Neural progenitor cell (in vitro differentiated cells): ENCODE data around the gene DIDO1. TPM values are rescaled to one million over a fixed set of nuclear protein-coding genes. Genes with fewer than 3 reads are reported as not detected.

Experiments
- DNase-seq: peaks from one replicate; pipeline ENCODE4 v3.0.0-alpha.2; 2016; ENCODE audit warnings: low spot score
- H2AFZ ChIP-seq: fragments of 200-600 bp; sonication (generic); replicated peaks from 2 replicates; pipeline ENCODE4 v1.6.1; 2016; ENCODE audit warnings: antibody characterized with exemption
- H3F3A ChIP-seq: fragments of 200-600 bp; sonication (generic); 2 replicates; pipeline ENCODE4 v1.6.1; 2016; ENCODE audit warnings: antibody characterized with exemption, low read depth
- H3K27ac ChIP-seq: fragments of 200-600 bp; sonication (generic); 2 replicates; pipeline ENCODE4 v1.5.1; 2016; ENCODE audit warnings: mild to moderate bottlenecking
- H3K27me3 ChIP-seq: fragments of 200-600 bp; sonication (generic); 2 replicates; pipeline ENCODE4 v1.6.1; 2016; ENCODE audit warnings: mild to moderate bottlenecking, moderate library complexity
- H3K36me3 ChIP-seq: fragments of 200-600 bp; sonication (generic); 2 replicates; pipeline ENCODE4 v1.5.1; 2016
- H3K4me1 ChIP-seq: fragments of 200-600 bp; sonication (generic); 2 replicates; pipeline ENCODE4 v1.6.1; 2016; ENCODE audit warnings: mixed run types
- H3K4me2 ChIP-seq: fragments of 200-600 bp; sonication (generic); 2 replicates; pipeline ENCODE4 v1.6.1; 2016
- H3K4me3 ChIP-seq: fragments of 200-600 bp; sonication (generic); 2 replicates; pipeline ENCODE4 v1.5.1; 2016
- H3K79me2 ChIP-seq: fragments of 200-600 bp; sonication (generic); 2 replicates; pipeline ENCODE4 v1.6.1; 2016; ENCODE audit warnings: low read depth
- H3K9ac ChIP-seq: fragments of 200-600 bp; sonication (generic); 2 replicates; pipeline ENCODE4 v1.6.1; 2016
- H3K9me3 ChIP-seq: fragments of 200-600 bp; sonication (generic); 2 replicates; pipeline ENCODE4 v1.5.1; 2016; ENCODE audit warnings: low read depth
- H4K20me1 ChIP-seq: fragments of 200-600 bp; sonication (generic); 2 replicates; pipeline ENCODE4 v1.6.1; 2016; ENCODE audit warnings: low read depth
- H3K27ac Mint-ChIP-seq: 3 replicates; pipeline ENCODE4 v1.8.0; 2021; ENCODE audit warnings: mixed read lengths
- H3K27me3 Mint-ChIP-seq: 2 replicates; pipeline ENCODE4 v1.8.0; 2022; ENCODE audit warnings: low read depth, mild to moderate bottlenecking, inconsistent platforms, moderate library complexity, mixed read lengths; ENCODE audit not compliant: insufficient read depth
- H3K36me3 Mint-ChIP-seq: 3 replicates; pipeline ENCODE4 v1.8.0; 2021; ENCODE audit warnings: mixed read lengths
- H3K4me1 Mint-ChIP-seq: 3 replicates; pipeline ENCODE4 v1.8.0; 2021; ENCODE audit warnings: mixed read lengths
- H3K4me3 Mint-ChIP-seq: 3 replicates; pipeline ENCODE4 v1.8.0; 2021; ENCODE audit warnings: mild to moderate bottlenecking, moderate library complexity, mixed read lengths
- H3K9me3 Mint-ChIP-seq: 3 replicates; pipeline ENCODE4 v1.8.0; 2020; ENCODE audit warnings: mixed read lengths
- CTCF ChIP-seq: fragments of 200-600 bp; sonication (generic); IDR thresholded peaks from 2 replicates; pipeline ENCODE4 v1.5.1; 2017; ENCODE audit warnings: antibody characterized with exemption, mild to moderate bottlenecking
- EZH2 ChIP-seq: fragments of 200-600 bp; sonication (generic); IDR thresholded peaks from 2 replicates; pipeline ENCODE4 v1.6.1; 2017; ENCODE audit warnings: antibody characterized with exemption, mild to moderate bottlenecking, moderate library complexity
- EZH2phosphoT487 ChIP-seq: fragments of 200-600 bp; sonication (generic); IDR thresholded peaks from 2 replicates; pipeline ENCODE4 v1.6.1; 2017; ENCODE audit warnings: antibody characterized with exemption
- total RNA-seq: library from RNA; depleted of rRNA; stranded (reverse); fragments of >200 nt; gene quantifications from 2 replicates; pipeline ENCODE4 v1.2.3, GENCODE V29; 2015; ENCODE audit warnings: low replicate concordance

DIDO1 gene
- total RNA-seq, 1 donor from 2014 or later = 64.5 TPM

DNA sequence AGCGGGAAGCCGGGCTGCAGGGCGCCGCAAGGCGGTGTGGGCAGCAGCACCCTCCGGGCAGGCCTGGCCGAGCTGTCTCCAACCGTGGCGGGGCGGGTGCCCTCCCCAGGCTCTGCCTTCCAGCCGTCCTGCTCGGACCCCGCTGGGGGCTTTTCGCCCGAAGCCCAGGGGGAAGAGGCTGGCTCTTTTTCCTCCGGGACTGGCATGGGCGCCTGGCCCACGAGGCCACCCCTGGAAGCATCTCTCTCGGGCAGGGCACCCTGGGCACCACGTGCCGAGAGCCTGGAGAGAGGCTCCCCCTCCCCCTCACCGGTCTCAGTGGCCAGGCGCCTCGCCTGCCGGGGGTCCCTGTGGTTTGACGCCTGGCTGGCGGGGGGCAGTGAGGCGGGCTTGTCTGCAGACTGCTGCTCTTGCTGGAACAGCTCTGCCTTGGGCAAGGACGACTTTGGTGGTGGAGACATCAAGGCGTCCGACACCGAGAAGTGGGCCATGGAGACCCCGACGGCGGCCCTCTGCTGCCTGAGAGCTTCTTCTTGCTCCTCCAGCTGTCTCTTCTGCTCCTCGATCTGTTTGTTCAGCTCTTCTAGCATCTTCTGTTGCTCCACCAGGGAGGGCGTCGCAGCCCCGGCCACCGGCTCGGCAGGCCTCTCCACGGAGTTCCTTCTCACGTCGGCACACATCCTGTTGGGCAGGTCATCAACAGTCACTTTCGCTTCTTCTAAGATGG, 45.2 kb downstream of the DIDO1 start:
- Mint-ChIP-seq H3K27ac (peak overlapping the region; percentile 11), H3K27me3 (peaks cover 7% of the 10 kb centered on the region), H3K9me3 (no peaks in the 10 kb centered on the region), H3K4me1 (peaks cover 5% of the 10 kb centered on the region), H3K36me3 (peaks cover 12% of the 10 kb centered on the region), H3K4me3 (peak overlapping the region; percentile 50)
- H3K9ac ChIP-seq = no peak overlapping the region
- H2AFZ ChIP-seq = no peak overlapping the region
- no peak for DNase-seq
- TF ChIP-seq EZH2 (no peak), EZH2phosphoT487 (no peak), CTCF (no peak)
- peaks cover 3% of the 10 kb centered on the region for H3K27me3 ChIP-seq
- no peaks in the 10 kb centered on the region for H3K36me3 ChIP-seq
- H3K4me2 ChIP-seq = no peak overlapping the region
- H3K79me2 ChIP-seq = no peaks in the 10 kb centered on the region
- H3K4me1 ChIP-seq = peaks cover 9% of the 10 kb centered on the region
- H3K4me3 ChIP-seq = no peak overlapping the region
- no peaks in the 10 kb centered on the region for H4K20me1 ChIP-seq
- H3K9me3 ChIP-seq = no peaks in the 10 kb centered on the region
- H3K27ac ChIP-seq = no peak overlapping the region
- peaks cover 15% of the 10 kb centered on the region for H3F3A ChIP-seq

DNA sequence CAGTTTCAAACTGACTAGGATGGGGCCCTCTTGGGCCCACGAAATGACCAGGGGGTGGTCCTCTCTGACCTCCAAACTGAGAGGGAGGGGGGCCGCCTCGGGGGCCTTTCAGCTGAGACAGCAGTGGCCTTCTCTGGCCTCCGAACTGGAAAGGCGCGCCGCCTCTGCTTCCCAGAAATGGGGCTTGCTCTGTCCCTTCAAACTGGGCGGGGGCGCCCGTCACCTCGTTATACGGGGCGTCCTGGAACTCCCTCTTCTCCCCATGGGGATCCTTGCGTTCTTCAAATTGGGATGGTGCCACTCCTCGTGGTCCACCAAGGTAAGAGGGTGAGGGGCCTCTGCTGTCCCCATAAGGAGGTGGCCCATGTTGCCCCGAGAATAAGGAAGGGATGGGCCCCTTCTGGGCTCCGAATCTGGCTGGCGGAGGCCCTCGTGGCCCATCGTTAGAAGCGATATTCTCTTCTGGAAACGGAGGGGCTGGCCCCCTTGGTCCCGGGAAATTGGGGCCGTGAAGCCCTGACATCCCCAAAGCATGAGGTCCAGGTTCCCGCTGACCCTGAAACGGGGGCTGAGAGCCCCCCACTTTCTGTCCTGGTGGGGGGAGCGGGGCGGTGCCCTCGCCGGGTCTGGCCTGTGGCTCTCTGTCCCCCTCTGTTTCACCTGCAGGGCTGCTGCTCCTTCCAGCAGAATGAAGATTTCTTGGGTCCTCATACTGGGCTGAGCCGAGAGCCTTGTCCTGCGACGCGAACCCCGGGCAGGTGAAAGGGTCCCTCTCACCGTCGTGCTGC, 46.0 kb downstream of the DIDO1 start:
- no peak for DNase-seq
- Histone ChIP-seq H2AFZ (no peak overlapping the region), H3K36me3 (no peaks in the 10 kb centered on the region), H3K79me2 (no peaks in the 10 kb centered on the region), H3K4me3 (no peak overlapping the region), H3K9me3 (no peaks in the 10 kb centered on the region), H3K9ac (no peak overlapping the region), H4K20me1 (no peaks in the 10 kb centered on the region), H3F3A (peaks cover 22% of the 10 kb centered on the region), H3K27ac (no peak overlapping the region), H3K27me3 (peaks cover 3% of the 10 kb centered on the region), H3K4me1 (peaks cover 14% of the 10 kb centered on the region), H3K4me2 (no peak overlapping the region)
- Mint-ChIP-seq H3K27me3 (peaks cover 10% of the 10 kb centered on the region), H3K4me3 (no peak overlapping the region), H3K36me3 (peaks cover 9% of the 10 kb centered on the region), H3K27ac (no peak overlapping the region), H3K9me3 (no peaks in the 10 kb centered on the region), H3K4me1 (peaks cover 12% of the 10 kb centered on the region)
- TF ChIP-seq CTCF = no peak
- TF ChIP-seq EZH2 = no peak
- no peak for TF ChIP-seq EZH2phosphoT487

DNA sequence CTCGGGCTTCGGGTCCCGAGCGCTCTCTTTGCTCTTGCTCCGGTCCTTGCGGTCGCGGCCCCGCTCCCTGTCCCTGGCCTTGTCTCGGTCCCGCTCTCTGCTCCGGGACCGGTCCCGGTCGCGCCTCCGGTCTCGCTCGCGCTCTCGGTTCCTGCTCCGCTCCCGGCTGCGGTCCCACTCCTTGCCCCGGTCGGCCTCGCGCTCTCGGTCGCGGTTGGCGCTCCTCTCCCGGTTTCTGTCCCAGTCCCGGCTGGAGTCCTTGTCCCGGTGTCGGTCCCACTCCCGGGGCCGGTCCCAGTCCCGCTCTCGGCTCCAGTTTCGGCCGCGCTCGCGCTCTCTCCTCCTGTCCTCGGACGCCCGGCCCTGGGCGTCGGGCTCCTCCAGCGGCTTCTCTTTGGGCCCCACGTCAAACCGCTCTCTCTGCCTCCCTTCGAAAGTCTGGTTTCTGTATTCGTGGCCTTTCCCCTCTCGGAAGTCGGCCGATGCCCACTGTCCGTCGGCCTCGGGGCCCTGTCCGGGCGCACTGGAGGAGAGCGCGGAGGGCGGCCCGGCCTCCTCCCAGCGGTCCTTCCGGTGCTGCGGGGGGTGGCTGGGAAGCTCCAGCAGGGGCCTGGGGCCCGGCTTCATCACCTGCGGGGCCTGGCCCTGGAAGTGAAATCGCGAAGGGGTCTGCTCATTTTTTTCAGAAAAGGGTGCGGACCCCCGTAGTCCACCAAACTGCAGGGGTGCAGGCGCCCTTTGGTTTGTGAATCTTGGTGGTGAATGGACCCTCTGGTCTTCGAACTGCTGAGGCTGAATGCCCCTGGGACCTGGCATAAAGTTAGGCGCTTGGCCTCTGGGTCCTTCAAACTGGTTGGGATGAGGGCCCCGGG, 46.8 kb downstream of the DIDO1 start:
- peak overlapping the region; percentile 13 for H3K4me2 ChIP-seq
- H3K27ac Mint-ChIP-seq = no peak overlapping the region

More for the DNA sequence above, 46.8 kb downstream of the DIDO1 start:
- Histone ChIP-seq H3F3A (peaks cover 27% of the 10 kb centered on the region), H3K4me1 (peaks cover 14% of the 10 kb centered on the region), H3K9me3 (no peaks in the 10 kb centered on the region), H3K27me3 (peaks cover 3% of the 10 kb centered on the region), H3K27ac (no peak overlapping the region), H3K4me3 (no peak overlapping the region), H4K20me1 (no peaks in the 10 kb centered on the region), H2AFZ (no peak overlapping the region), H3K79me2 (no peaks in the 10 kb centered on the region), H3K36me3 (no peaks in the 10 kb centered on the region), H3K9ac (no peak overlapping the region)
- TF ChIP-seq EZH2phosphoT487 = no peak
- TF ChIP-seq CTCF = no peak
- no peak for TF ChIP-seq EZH2
- peaks cover 11% of the 10 kb centered on the region for H3K27me3 Mint-ChIP-seq
- peaks cover 9% of the 10 kb centered on the region for H3K36me3 Mint-ChIP-seq
- H3K4me1 Mint-ChIP-seq = peaks cover 16% of the 10 kb centered on the region
- no peak overlapping the region for H3K4me3 Mint-ChIP-seq
- DNase-seq = no peak
- H3K9me3 Mint-ChIP-seq = peaks cover 3% of the 10 kb centered on the region
